Thoracic aorta (tissue), 2 donors: ENCODE results near the gene MED27. TPM values are rescaled to one million over a fixed set of nuclear protein-coding genes. Genes with fewer than 3 reads are reported as not detected.

Experiments used
- ATAC-seq: fragments of 150-250 bp; one replicate; pipeline ENCODE4 v1.8.0; 2017; ENCODE audit warnings: low read depth; ENCODE audit not compliant: insufficient number of reproducible peaks, low FRiP score
- DNase-seq: peaks from one replicate; pipeline ENCODE4 v3.0.0-alpha.2; 2020; ENCODE audit warnings: low spot score
- H3K27ac ChIP-seq, 2 donors: fragments of 200-600 bp; sonication (generic); 1 replicate in 1 of 2; 2 replicates in 1 of 2; pipeline ENCODE4 v1.5.1; 2016; ENCODE audit warnings: mild to moderate bottlenecking in 2 of 2, moderate library complexity in 2 of 2
- H3K27me3 ChIP-seq: fragments of 200-600 bp; sonication (generic); replicated peaks from 2 replicates; pipeline ENCODE4 v1.6.0; 2016; ENCODE audit warnings: mild to moderate bottlenecking; ENCODE audit not compliant: insufficient read depth
- H3K36me3 ChIP-seq: fragments of 200-600 bp; sonication (generic); one replicate; pipeline ENCODE4 v1.5.1; 2016
- H3K4me1 ChIP-seq, 2 donors: fragments of 200-600 bp; sonication (generic); 1 replicate in 1 of 2; 2 replicates in 1 of 2; pipeline versions ENCODE4 v1.5.1 to v1.6.0; 2016; ENCODE audit warnings: low read depth in 2 of 2, mild to moderate bottlenecking in 1 of 2; ENCODE audit not compliant: control insufficient read depth in 1 of 2
- H3K4me3 ChIP-seq: fragments of 200-600 bp; sonication (generic); 2 replicates; pipeline ENCODE4 v1.5.1; 2016; ENCODE audit warnings: mild to moderate bottlenecking
- H3K9me3 ChIP-seq: fragments of 200-600 bp; sonication (generic); 2 replicates; pipeline ENCODE4 v1.5.1; 2016
- total RNA-seq, 2 donors: library from RNA; depleted of rRNA; stranded (reverse); fragments of >200 nt; gene quantifications; one replicate each; pipeline versions ENCODE4 v1.1.0 to v1.2.3, GENCODE V29; 2016
- TF ChIP-seq, protein P1 (sequence below): fragments of 200-600 bp; sonication (generic); IDR thresholded peaks from one replicate; pipeline ENCODE4 v1.5.1; 2019; ENCODE audit warnings: antibody characterized with exemption

Gene MED27
- total RNA-seq, 2 donors from 2014 or later: 19.3 to 26.5 TPM

DNA sequence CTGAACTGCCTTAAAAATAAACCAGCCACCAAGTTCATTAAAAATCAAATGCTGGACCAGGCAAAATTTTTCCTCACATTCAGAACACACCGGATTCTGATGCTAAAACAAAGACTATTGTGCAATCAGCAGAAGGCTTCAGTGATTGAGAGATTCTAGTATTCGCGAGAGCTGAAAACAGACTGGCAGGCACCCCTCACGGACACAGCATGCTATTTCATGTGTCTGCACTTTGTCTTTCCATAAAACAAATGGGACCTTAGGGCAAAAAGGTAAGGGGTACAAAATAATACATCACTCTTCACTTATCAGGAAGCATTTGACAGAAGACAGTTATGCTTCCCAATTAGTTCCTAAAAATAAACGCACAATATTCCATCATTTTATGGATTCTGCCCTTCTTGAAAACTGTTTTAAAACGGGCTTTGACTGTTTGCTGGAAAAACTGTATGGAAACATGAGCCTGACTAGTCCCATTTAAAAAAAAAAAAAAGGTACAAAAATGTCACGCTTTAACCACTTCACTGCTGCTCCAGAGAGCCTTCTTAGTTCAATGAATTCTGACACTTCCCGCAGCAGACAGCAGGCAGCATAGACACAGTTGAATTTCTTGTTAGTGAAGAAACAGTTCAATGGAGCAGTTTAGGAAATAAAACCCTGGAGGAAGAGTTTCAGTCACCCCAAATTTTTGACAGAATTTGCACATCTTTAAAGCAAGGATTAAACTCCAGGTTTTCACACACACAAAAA is 99.2 kb downstream of the MED27 start:
- TF ChIP-seq, protein P1, sequence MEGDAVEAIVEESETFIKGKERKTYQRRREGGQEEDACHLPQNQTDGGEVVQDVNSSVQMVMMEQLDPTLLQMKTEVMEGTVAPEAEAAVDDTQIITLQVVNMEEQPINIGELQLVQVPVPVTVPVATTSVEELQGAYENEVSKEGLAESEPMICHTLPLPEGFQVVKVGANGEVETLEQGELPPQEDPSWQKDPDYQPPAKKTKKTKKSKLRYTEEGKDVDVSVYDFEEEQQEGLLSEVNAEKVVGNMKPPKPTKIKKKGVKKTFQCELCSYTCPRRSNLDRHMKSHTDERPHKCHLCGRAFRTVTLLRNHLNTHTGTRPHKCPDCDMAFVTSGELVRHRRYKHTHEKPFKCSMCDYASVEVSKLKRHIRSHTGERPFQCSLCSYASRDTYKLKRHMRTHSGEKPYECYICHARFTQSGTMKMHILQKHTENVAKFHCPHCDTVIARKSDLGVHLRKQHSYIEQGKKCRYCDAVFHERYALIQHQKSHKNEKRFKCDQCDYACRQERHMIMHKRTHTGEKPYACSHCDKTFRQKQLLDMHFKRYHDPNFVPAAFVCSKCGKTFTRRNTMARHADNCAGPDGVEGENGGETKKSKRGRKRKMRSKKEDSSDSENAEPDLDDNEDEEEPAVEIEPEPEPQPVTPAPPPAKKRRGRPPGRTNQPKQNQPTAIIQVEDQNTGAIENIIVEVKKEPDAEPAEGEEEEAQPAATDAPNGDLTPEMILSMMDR: no peak
- Histone ChIP-seq H3K9me3 (no peaks in the 10 kb centered on the region), H3K4me3 (no peak overlapping the region), H3K4me1 (peaks cover 7 to 18% of the 10 kb centered on the region in 2 donors), H3K27me3 (no peaks in the 10 kb centered on the region), H3K36me3 (no peaks in the 10 kb centered on the region), H3K27ac (no peak overlapping the region)
- no peak for ATAC-seq
- DNase-seq: no peak

DNA sequence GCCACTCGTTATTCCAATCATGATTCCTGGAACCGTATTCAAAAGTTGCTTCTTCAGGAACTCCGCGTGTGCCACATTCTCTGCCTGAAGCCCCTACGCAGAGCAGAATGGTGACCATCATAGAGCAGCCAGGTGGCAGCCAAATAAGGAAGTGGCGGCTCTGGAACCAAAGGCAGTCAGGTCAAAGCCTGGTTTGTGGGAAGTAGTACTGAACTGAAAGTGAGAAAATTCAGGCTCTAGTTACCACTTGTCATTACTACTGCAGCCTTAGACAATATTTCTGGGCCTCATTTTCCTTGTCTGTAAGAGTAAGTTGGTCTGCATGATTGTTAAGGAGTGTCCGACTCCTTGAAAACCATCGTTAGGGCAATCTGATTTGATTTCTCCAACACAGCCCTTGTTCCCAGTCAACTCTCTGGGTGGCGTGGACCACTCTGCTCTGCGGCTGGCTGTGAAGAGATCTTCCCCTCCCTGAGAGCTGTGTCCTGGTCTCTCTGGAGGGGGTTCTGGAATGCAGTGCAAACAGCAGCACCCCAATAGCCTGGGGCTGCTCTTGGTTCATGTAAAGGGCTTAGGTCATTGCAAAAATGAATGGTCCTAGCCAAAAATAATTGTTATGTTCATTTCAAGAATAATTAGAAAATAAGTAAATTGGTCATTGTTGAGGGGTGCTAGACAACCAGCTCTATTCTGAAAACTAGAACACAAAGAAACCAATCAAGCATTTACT is 102.4 kb downstream of the MED27 start:
- Histone ChIP-seq H3K27me3 (no peaks in the 10 kb centered on the region), H3K27ac (no peak overlapping the region), H3K4me3 (no peak overlapping the region), H3K9me3 (no peaks in the 10 kb centered on the region), H3K36me3 (no peaks in the 10 kb centered on the region), H3K4me1 (peaks cover 7 to 18% of the 10 kb centered on the region in 2 donors)
- TF ChIP-seq, protein P1: no peak
- DNase-seq (no peak), ATAC-seq (no peak)

DNA sequence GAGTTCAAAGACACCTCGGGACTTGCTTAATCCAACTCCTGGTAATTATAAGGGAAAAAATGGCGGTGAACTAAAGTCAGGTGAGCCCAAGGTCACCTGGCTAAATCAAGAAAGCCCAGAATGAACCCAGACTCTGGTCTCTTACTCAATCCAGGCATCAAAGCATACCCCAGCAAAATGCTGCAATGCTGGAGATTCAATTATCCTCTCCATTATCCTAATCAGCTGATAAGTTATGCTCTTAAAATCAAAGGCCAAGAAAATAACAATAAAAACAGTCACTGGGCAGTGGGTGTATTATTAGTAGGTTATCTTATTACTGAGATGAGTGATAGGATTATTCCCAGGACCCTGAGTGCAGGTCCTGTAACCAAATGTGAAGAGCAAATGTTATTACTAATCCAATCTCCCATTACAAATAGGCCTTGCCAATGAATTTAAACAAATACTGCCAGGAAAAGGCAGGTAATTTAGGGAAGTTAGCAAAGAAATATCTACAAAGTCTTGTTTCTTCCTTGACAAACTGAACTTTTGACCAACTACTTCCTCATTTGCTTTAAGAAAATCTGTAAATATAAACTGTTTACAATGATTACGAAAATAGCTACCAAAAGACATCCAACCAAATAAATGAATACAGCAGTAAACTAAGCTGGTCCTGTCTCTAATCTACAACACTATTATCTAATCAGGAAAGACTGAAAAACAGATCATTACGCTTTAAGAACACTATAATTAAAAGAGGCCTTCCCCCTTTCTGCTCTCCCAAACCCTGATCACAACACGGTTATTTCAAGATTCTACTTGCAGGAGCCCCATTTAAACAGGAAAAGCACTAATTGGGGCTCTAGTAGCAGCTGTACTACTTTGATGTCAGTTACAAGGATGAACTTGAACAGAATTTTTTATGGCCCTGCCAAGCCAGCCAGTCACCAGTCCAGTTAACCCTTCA is 103.2 kb downstream of the MED27 start:
- Histone ChIP-seq H3K36me3 (no peaks in the 10 kb centered on the region), H3K9me3 (no peaks in the 10 kb centered on the region), H3K4me3 (no peak overlapping the region), H3K27ac (no peak overlapping the region), H3K27me3 (no peaks in the 10 kb centered on the region), H3K4me1 (peaks cover 5 to 13% of the 10 kb centered on the region in 2 donors)
- ATAC-seq (no peak), DNase-seq (no peak)
- TF ChIP-seq, protein P1: no peak

DNA sequence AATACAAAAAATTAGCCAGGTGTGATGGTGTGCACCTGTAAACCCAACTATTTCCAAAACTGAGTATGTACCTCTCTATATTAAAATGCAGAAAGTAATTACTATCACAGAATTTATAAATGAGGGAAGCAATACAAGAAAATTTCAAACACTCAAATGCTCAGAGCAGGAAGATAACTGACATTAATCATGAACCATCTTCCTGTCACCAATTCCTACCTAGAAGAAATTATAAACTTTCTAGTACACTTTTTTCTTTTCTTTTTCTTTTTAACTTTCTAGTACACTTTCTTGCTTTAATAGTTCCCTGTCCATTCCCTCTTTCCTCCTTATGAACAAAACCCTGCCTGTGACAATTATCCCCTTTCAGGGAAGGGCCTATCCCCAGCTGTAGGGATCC is 106.8 kb downstream of the MED27 start:
- H3K9me3 ChIP-seq: no peaks in the 10 kb centered on the region
- H3K27me3 ChIP-seq: no peaks in the 10 kb centered on the region
- TF ChIP-seq, protein P1: no peak
- H3K36me3 ChIP-seq: no peaks in the 10 kb centered on the region
- DNase-seq (no peak), ATAC-seq (no peak)
- peaks cover 0 to 3% of the 10 kb centered on the region in 2 donors for H3K4me1 ChIP-seq
- no peak overlapping the region for H3K4me3 ChIP-seq
- no peak overlapping the region for H3K27ac ChIP-seq
